ENCODE data around the gene YY2. TPM values are rescaled to one million over a fixed set of nuclear protein-coding genes. Genes with fewer than 3 reads are reported as not detected.
A peak's percentile ranks its signal among the peaks of the same experiment; 100 is the strongest.

YY2 gene
- total and polyA plus RNA-seq, 2 experiments from 2014 or later = 1.2 to 1.5 TPM

GRCh38 chrX:21883258-21883657, 27.5 kb downstream of the YY2 start:
- Histone ChIP-seq H2AFZ (no peak overlapping the region), H4K20me1 (ENCODE audit: insufficient read depth, poor library complexity, severe bottlenecking) (no peaks in the 10 kb centered on the region), H3K4me1 (ENCODE audit: insufficient read depth) (no peaks in the 10 kb centered on the region), H3K27me3 (no peaks in the 10 kb centered on the region), H3K4me2 (no peak overlapping the region), H3K79me2 (no peaks in the 10 kb centered on the region), H3K27ac (no peak overlapping the region), H3K4me3 (no peak overlapping the region), H3K9me2 (replicated peaks; ENCODE audit: insufficient read depth) (no peaks in the 10 kb centered on the region), H3K9me3 (ENCODE audit: low read depth) (no peaks in the 10 kb centered on the region), H3K36me3 (replicated peaks; ENCODE audit: insufficient read depth, low read depth) (no peaks in the 10 kb centered on the region)
- TF ChIP-seq EZH2phosphoT487 (IDR thresholded peaks at IDR 0.05; ENCODE audit: low read depth, severe bottlenecking, unreplicated experiment) = no peak
- no peak for TF ChIP-seq CTCF (IDR thresholded peaks at IDR 0.05; ENCODE audit: poor library complexity)
- 63% methylated on average over 5 of the region's 5 CpGs for WGBS (ENCODE audit: low lambda C conversion rate, missing lambda C conversion rate)
- DNase-seq (ENCODE audit: low spot score) = peak; percentile 20

DNA sequence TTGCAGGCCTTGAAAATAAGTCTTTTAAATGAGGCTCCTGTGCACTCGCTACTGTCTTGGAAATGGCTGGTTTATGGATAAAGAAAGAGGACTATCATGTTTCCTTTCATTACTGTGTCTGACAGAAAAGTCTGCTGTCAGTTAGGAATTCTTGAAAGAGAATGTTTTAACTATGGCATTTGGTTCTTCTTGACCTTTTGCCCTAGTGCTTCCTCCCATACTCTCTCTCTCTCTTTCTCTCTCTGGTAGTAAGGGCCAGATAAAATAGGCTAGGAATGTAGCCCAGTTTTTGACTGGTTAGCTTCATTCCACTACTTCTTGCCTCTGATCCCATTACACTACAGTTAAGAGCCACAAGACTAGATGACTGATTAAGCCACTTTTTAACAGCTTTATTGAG, 29.8 kb downstream of the YY2 start:
- Histone ChIP-seq H3K27me3 (no peaks in the 10 kb centered on the region), H3K4me1 (ENCODE audit: insufficient read depth) (no peaks in the 10 kb centered on the region), H3K36me3 (replicated peaks; ENCODE audit: insufficient read depth, low read depth) (no peaks in the 10 kb centered on the region), H3K9me2 (replicated peaks; ENCODE audit: insufficient read depth) (no peaks in the 10 kb centered on the region), H3K27ac (no peak overlapping the region), H2AFZ (no peak overlapping the region), H3K9me3 (ENCODE audit: low read depth) (no peaks in the 10 kb centered on the region), H4K20me1 (ENCODE audit: insufficient read depth, poor library complexity, severe bottlenecking) (no peaks in the 10 kb centered on the region), H3K4me3 (no peak overlapping the region), H3K79me2 (no peaks in the 10 kb centered on the region), H3K4me2 (no peak overlapping the region)
- TF ChIP-seq CTCF (IDR thresholded peaks at IDR 0.05; ENCODE audit: poor library complexity) (no peak), EZH2 (IDR thresholded peaks at IDR 0.05; ENCODE audit: borderline replicate concordance) (no peak), EZH2phosphoT487 (IDR thresholded peaks at IDR 0.05; ENCODE audit: low read depth, severe bottlenecking, unreplicated experiment) (no peak)
- no peak for DNase-seq (ENCODE audit: low spot score)
- WGBS (ENCODE audit: low lambda C conversion rate, missing lambda C conversion rate) = 59% methylated on average over 1 of the region's 1 CpG

GRCh38 chrX:21905313-21905712, 49.5 kb downstream of the YY2 start:
- no peaks in the 10 kb centered on the region for H3K9me2 ChIP-seq (replicated peaks; ENCODE audit: insufficient read depth)
- TF ChIP-seq CTCF (IDR thresholded peaks at IDR 0.05; ENCODE audit: poor library complexity) (no peak), EZH2 (IDR thresholded peaks at IDR 0.05; ENCODE audit: borderline replicate concordance) (no peak), EZH2phosphoT487 (IDR thresholded peaks at IDR 0.05; ENCODE audit: low read depth, severe bottlenecking, unreplicated experiment) (no peak)
- H3K4me1 ChIP-seq (ENCODE audit: insufficient read depth) = no peaks in the 10 kb centered on the region
- no peaks in the 10 kb centered on the region for H3K27me3 ChIP-seq
- no peak overlapping the region for H3K27ac ChIP-seq
- H3K4me3 ChIP-seq = no peak overlapping the region
- H3K79me2 ChIP-seq = no peaks in the 10 kb centered on the region
- DNase-seq (ENCODE audit: low spot score) = no peak
- H2AFZ ChIP-seq = no peak overlapping the region
- 66% methylated on average over 2 of the region's 2 CpGs for WGBS (ENCODE audit: low lambda C conversion rate, missing lambda C conversion rate)
- H3K4me2 ChIP-seq = no peak overlapping the region
- H3K36me3 ChIP-seq (replicated peaks; ENCODE audit: insufficient read depth, low read depth) = no peaks in the 10 kb centered on the region
- no peaks in the 10 kb centered on the region for H3K9me3 ChIP-seq (ENCODE audit: low read depth)
- H4K20me1 ChIP-seq (ENCODE audit: insufficient read depth, poor library complexity, severe bottlenecking) = no peaks in the 10 kb centered on the region

DNA sequence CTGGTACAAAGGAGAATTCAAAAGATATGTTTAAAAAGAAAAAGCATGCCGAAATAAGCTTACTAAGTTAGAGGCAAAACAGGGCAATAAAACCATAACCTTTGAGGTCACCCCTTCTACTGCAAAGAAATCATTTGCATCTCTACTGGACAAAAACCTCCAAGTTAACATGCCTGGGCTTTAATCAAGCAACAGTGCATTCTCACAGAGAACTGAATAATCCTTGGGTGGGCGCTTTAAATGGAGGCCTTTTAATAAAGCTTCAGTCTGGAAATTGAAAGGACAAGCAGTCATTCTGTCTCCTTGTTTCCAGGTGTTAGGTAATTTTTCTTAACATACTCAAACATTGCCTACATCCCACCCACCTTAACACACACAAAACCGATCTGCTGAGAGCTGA, 50.2 kb downstream of the YY2 start:
- 63% methylated on average over 3 of the region's 3 CpGs for WGBS (ENCODE audit: low lambda C conversion rate, missing lambda C conversion rate)
- no peak overlapping the region for H3K4me2 ChIP-seq
- no peak overlapping the region for H3K27ac ChIP-seq
- H4K20me1 ChIP-seq (ENCODE audit: insufficient read depth, poor library complexity, severe bottlenecking) = no peaks in the 10 kb centered on the region
- H3K4me1 ChIP-seq (ENCODE audit: insufficient read depth) = no peaks in the 10 kb centered on the region
- H2AFZ ChIP-seq = no peak overlapping the region
- no peak overlapping the region for H3K4me3 ChIP-seq
- no peaks in the 10 kb centered on the region for H3K79me2 ChIP-seq
- no peaks in the 10 kb centered on the region for H3K9me3 ChIP-seq (ENCODE audit: low read depth)
- TF ChIP-seq EZH2phosphoT487 (IDR thresholded peaks at IDR 0.05; ENCODE audit: low read depth, severe bottlenecking, unreplicated experiment) (no peak), EZH2 (IDR thresholded peaks at IDR 0.05; ENCODE audit: borderline replicate concordance) (no peak), CTCF (IDR thresholded peaks at IDR 0.05; ENCODE audit: poor library complexity) (no peak)
- H3K27me3 ChIP-seq = no peaks in the 10 kb centered on the region
- no peaks in the 10 kb centered on the region for H3K36me3 ChIP-seq (replicated peaks; ENCODE audit: insufficient read depth, low read depth)
- H3K9me2 ChIP-seq (replicated peaks; ENCODE audit: insufficient read depth) = no peaks in the 10 kb centered on the region
- no peak for DNase-seq (ENCODE audit: low spot score)

Data from hepatocyte (in vitro differentiated cells).